Suppressor macrophage (primary cell): Measurements from ENCODE around the gene SOX3.

ENCODE experiments used
- DNase-seq, 4 experiments: peaks; one replicate each; pipeline ENCODE4 v3.0.0-alpha.2; 2020 to 2022
- total RNA-seq, 17 experiments: gene quantifications; one replicate each; lab custom pipeline; 2026; ENCODE audit warnings: mixed read lengths in 6 of 17, inconsistent platforms in 3 of 17; lab: John Stamatoyannopoulos, UW

The SOX3 gene
- 0 to 0.11 (median 0) reads per million in 17 experiments for total RNA-seq

DNA sequence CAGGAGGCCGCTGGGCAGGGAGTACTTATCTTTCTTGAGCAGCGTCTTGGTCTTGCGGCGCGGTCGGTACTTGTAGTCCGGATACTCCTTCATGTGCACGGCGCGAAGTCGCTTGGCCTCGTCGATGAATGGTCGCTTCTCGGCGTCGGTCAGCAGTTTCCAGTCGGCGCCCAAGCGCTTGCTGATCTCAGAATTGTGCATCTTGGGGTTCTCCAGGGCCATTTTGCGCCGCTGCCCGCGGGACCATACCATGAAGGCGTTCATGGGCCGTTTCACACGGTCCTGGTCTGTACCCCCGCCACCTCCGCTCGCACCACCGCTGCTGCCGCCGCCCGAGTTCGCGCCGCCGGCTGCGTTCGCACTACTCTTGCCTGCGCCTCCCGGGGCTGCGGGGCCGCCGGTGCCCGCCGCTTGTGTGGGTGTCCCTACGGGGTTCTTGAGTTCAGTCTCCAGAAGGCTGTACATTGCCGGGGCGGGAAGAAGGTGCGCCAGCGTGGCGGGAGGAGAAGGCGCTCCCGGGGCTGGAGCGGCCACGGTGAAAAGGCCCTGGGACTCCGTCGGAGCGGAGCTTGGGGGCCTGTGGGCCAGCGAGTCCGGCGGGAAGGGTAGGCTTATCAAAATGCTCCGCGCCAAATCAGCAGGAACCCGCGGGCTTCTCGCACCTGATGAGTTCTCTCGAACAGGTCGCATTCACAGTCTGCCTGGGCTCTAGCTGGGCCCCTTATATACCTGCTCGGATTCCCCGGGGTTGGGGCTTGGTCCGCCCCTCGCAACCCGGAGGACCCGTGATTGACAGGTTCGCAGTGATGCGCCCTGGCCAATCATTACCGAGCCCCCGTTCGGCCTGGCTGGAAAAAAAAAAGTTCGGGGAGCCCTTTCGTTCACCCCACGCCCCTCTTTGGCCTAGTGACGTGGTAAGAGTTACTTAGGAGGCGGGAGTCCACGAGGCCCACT is at the start of gene SOX3:
Gene SOX3 (minus strand): TSS at position 699 of the 954 bp plus-strand sequence. CDS start 9 bp downstream, at position 690.
- DNase-seq, result no peak

DNA sequence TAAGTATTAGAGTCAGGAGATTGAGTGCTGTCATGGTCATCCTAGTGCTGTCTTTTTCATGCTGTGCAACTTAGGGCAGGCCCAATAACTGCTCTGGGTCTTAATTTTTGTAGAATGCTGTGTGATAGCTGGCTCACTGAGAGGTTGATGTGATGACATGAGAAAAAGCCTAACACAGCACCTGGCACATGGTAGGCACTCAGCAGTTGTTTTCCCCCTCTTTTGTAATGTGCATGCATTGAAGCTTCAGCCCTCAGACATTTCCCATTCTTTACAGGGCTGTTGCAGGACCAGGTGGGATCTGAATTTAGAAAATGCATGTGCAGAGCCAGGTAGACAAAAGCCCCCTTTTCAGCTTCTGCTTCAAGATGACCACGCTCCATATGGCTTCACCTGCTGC is 44.1 kb upstream of the SOX3 start:
- no peak for DNase-seq

DNA sequence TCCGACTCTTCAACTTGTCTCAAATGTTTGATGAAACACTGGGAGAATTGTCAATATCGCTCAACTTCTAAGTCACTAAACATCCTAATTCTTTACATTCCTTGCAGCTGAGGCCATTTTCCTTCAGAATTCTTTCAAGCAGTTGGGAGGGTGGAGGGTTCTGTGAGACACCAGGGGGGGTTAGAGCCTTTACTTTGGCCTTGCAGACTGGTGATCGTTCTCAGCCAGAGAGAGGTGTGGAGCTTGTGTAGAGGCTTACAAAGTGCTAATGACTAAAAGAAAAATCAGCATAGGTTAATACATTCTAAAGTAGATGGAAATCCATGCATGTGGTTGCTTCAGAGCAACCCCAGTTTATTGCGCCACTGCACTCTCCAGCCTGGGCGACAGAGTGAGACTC is 21.3 kb upstream of the SOX3 start:
- DNase-seq, result no peak

DNA sequence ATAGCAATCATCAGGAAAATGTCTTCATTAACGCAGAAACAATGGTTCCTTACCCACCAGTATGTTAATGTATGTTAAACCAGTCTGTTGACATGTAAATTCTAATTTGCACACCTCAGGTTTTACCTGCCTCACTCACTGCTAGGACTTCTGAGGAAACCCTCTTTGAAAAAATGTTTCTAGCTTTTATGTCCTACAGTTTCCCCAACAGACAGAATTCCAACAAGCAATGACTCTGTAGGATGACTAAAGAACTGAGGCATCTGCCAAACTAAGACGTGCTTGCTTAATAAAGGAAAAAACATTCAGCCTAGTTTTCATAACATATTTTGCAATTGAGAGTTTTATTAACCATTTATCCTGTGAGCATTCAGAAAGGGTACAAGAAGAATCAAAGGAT is 20.6 kb upstream of the SOX3 start:
- DNase-seq, result no peak

DNA sequence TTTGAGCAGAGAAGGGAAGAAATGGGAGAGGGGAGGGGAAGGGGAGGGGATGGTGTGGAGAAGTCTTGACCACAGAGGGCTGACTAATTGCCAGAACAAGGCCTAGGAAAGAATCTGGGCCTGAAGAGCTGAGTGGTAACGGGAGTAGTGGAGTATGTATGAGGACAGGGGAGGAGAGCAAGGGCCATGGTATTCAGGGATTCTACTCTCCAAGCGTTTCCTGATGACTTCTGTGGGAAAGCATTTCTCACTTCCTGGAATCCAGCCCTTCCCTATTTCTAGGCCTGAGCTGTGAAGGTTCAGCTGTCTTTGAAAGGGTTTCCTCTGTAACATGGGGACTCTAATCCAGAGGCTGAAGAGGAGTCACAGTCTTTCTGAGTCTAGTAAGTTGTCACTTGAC is 19.7 kb upstream of the SOX3 start:
- DNase-seq, result no peak

DNA sequence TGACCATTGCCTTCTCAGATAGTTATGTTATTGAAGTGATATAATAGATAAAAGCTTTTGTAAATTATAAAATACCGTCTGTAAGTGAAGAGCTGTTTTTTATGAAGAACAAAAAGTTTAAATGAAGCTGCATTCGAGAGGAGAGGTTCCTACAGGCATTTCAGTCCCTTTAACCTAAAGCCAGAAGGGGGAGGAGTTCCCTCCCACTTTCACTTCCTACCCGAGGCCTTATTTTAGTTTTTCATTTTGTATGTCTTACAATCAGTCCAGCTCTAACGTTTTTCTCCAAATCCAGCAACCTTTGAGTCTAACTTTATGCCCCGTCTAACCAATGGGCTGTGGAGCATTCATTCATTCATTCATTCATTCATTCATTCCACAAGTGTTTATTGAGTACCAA is 16.5 kb upstream of the SOX3 start:
- no peak for DNase-seq

DNA sequence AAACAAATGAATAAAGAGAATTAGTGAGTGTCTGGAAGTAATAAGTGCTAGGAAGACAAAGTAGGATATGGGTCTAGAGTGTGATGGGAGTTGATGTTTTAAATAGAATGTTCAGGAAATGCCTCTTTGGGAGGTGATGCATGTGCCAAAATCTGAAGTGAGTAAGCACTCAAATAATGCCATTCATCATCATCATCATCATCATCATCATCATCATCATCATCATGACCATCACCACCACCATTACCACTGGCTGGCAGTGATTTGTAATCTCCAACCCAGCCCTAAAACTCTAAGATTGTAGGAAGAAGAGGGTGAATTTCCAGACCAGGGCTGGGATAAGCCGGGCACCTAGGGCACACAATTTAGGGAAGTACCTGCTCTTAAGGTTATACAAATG is 9.7 kb upstream of the SOX3 start:
- no peak for DNase-seq

DNA sequence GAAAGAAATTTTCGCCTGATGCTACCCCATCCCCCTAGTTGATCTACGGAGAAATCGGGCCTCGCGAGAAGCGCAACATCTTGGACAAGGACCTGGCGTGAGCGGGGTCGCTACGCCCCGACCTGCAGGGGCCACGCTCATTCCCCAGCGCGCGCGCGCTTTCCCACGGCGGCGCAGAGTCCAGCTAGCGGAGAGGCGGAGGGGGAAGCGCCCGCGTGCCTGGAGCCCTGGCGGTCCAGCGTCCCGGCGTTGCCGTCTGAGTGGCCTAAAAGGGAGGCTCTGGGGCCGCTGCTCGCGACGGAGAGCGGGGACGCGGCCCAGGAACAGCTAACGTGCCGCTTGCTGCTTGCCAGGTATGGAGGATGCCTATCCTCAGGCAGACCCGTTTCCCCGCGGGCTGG is 6.0 kb upstream of the SOX3 start:
- no peak for DNase-seq

DNA sequence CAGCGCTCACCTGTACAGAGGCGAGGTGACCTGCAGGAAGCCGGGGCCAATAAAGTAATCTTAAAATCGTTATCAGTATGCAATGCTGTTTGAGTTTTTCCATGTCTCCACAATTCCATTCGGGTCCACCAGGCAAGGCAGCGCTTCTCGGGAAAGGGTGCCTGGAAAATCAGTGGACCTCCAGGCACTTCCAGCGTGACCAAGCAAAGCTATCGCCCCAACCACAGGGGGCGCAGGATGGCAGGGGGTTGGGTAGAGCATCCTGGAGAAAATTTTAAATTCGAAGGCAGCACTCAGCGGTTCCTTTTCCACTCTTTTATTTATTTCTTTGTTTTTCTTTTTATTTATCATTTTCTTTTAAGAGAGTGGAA is 5.4 kb upstream of the SOX3 start:
- DNase-seq, result no peak

DNA sequence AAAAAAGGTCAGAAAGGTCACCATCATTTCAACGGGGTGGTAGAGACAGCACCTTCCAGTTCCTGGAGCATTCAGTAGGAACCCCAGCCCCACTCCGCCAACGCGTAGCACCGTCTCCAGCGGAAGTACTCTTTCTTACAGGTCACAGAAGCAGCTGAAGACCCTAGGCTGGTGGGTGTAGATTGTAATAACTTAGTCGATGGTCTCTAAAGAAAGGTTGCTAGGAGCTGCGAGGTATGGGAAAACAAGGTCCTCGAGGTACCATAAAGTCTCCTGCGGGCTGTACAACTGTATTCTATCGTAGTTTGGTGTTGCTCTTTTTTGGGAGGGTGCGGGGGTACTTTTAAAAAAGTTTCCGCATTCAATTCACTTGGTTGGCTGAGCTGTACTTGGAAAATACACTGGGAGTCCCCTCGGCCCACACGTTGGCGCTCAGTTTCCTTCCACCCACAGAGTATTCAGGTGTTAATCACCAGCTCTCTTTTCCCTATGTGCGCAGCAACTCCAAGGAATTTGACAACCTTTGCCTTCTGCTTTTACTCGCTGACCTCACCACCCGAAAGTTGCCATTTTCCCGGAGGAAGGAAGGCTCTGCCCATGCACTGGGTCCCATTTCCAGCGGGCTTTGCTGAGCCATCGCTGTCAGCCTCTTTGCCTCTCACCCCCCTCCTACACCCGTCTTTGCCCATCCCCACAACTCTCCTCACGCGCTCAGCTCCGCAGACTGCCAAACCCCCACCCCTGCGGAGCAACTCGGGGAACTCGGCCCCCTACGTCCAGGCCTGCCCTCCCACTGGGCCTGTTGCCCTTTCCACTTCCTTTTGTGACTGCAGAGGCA is 4.8 kb upstream of the SOX3 start:
- DNase-seq, result no peak

DNA sequence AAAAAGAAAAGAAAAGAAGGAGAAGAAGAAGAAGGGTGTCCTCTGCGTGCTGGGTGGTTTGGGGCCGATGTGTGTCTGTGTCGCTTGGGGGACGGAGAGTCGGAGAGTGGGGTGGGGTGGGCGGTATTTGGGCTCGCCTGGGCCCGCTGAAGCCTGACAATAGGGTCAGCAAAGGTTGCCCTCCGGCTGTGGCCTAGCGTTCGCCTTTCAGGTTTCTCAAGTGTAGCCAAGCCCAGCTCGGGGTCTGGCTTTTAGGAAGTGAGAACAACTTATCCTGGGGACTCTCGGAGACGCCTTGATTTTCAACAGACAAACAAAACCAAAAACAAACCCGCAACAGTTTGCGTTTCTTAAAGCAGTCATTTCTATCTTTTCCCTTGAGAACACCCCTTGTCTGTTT is 4.1 kb upstream of the SOX3 start:
- no peak for DNase-seq

DNA sequence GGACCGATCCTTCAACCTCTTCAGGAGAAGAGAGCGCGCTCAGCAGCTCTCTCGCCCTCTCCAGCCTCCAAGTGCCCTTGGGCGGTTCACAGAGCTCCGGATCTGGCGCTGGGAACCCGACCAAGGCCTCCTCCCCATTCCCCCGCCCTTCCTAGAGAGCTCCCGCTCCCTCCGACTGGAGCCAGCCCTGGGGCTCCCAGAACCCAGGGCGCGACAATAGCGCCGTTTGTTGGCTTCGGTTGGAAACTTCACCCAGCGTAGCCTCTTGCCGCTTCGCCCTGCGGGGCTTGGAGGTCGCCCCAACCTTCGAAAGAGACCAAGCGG is 3.1 kb upstream of the SOX3 start:
- DNase-seq, result no peak

DNA sequence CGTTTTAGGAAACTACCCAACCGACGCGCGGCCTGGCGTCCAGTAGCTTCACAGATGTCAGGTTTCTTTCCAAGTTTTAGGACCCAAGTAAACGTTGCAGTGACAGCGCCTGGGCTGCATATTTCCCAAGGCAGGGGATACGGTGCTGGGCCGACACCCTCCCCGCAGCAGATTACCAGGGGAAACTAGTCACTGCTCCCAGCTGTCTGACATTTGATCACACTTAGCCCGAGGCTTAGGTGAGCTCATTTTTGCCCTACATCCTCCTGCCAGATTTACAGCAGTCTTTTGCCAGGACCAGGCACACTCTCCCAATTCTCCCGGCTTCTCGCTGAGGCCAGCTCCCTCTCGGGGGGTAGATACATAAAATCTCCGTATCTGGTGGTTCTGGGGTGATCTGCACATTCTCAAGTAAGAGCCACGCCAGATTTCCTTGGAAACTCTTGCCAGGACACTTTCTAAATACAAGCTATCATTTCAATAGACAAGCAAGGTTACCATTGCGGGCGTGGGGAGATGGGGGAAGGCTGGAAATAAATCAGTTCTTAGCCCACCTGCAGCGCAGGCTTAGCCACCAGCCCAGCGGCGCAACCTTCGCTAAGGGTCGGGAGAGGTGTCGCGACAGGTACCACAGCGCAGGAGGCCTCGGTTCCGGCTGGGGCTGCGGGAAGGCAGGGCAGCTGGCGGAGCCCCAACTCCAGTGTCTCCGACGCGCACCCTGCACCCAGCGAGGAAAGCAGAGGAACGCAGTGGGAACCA is 2.5 kb upstream of the SOX3 start:
- DNase-seq, result no peak

DNA sequence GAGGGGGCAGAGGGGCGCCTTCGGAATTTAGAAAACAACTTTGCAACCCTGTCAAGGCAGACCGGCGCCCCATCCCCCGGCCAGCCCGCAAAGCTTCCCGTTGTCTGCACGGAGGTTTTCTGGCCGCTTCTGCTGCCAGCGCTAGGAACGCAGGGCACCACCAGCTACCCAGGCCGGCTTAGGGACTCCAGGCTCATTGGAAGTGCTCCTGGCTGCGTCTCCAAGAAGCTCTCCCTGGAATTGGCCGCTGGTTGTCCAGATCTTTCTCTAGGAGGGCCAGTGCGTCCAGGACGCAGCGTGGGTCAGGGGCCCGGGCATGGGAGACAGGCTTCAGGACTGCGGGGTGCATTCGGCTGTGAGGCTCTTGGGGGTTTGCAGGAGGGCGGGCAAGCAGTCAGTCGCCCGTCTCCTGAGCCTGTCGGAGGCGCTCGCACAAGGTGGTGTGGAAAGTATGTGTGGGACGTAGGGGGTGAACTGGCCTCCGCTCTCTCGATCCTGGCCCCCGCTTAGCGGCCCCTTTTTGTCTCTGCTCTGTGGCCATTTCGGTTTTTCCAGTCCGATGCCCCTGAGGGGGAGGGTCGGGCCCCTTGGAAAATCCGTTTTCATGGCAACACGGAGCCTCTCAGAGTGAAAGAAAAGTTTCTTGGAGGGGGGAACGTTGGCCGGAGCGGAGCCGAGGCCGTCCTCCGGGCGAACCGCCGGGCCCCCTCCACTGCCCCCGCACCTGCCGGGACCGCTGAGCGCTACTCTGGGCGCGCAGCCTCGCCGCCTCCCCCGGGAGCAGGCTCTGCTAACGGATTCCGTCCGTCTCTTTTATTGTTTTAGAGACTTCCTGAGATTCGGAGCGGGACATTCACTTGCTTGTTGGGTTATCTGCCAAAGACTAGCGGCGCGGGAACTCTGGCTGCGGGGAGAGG is 810 bp upstream of the SOX3 start:
- no peak for DNase-seq

DNA sequence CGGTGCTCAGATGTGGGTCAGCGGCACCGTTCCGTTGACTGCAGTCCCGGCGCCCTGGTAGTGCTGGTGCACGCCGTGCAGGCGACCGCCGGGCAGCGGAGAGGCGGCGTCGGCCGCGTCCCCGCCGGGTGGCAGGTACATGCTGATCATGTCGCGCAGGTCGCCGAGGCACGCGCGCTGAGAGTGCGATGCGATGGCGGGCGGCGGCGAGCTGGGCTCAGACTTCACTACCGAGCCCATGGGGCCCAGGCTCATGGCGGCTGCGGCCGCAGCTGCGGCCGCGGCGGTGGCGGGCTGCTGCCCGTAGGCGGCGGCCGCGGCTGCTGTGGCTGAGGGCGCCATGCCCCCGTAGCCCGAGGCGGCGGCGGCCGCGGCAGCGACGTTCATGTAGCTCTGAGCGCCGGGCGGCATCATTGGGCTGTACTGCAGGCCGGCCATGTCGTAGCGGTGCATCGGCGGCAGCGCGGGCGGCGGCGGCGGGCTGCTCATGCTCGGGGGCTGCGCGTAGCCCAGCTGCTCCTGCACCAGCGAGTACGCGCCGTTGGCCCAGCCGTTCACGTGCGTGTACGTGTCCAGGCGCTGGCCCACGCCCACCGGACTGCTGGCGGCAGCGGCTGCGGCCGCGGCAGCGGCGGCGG is 1.0 kb downstream of the SOX3 start:
- DNase-seq, result peak in 2 of 4 experiments; percentile 14 to 19

DNA sequence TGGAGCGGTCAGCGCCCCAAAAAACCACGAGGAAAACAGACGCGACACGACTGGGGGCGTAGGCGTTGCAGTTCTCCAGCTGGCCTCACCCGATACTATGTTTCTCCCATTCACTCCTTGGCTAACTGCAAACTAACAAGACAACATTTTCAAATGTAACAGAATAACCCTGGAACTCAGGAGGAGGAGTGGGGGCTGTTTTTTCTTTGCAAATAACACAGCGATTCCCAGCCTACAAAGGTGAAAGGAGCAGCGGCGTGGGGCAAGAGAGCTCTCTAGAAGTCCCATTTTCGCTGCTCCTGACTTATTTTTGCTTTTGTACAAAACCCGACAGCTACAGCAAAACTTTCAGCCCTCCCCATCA is 1.6 kb downstream of the SOX3 start:
- DNase-seq, result peak in 1 of 4 experiments; percentile 1

DNA sequence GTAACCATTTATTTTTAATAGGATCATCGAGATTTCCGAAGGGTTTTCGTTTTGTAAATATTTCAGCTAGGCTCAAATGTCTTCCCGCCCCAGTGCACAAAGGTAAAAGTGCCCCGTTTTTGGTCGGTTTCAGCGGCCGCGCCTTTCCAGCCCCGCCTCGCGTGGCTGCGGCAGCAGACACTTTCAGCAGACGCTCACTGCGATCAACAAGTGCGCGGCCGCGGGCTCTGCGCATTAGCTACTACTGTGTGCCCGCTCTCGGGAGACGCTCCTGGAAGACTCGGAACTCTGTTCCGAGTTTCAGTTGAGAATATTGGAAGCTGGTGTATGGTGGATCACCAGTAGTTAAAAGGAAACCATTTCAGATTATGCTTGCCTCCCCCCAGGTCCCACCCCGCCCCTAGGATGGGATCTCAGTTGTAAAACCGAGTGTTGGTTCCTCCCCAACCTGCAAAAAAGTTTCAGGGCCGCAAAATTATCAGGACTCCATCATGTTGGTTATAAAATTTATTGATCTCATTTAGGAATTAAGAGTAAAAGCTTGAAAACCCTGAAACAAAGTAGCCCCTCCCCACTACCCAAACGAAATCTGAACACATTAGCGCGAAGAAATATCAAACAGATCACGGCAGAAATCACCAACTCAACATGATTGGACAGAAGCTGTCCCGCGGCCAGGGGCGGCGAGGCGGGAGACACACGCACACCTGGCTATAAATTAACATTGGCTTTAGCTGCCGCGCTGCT is 2.2 kb downstream of the SOX3 start:
- DNase-seq, result no peak

DNA sequence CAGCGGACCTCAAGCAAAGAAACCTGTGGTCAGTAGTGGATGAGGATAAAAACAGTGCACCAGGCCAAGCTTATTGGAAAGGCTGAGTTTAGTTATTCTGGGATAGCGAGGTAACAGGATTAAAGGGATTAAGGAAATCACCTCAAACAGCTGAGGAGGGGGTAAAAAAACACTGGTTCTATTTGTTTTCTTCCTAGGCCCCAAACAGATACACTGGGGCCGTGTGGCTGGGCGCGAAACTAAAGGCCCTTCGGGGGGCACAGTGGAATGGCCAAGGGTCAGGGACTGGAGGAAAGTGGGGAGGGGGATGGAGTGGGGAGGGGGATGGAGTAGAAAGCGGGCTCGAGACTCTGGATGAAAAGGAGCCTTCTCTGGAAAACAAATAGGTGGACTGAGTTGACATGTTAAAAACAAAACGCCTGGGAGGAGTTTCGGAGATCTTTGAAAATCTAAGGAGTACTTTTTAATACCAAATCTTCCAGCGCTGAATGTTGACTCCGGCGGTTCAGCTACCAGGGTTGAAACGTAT is 2.9 kb downstream of the SOX3 start:
- DNase-seq, result no peak

DNA sequence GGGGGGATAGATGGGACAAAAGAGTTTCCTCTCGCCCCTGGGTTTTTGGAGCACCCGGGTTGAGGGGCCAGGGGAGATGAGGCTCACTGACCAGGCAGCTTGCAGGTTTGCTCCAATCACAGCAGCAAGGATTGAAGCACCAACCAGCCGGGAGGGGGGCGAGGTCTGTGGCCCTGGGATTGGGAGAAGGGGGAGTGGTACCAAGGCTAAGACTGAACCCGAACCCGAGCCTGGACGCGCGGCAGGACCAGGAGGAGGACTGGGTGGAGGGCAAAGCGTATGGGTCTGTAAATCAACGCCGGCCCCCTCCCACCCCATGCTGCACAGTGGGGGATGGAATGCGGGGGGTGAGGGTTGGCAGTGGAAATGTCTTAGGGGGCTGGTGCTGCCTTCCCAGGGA is 3.5 kb downstream of the SOX3 start:
- DNase-seq, result no peak

DNA sequence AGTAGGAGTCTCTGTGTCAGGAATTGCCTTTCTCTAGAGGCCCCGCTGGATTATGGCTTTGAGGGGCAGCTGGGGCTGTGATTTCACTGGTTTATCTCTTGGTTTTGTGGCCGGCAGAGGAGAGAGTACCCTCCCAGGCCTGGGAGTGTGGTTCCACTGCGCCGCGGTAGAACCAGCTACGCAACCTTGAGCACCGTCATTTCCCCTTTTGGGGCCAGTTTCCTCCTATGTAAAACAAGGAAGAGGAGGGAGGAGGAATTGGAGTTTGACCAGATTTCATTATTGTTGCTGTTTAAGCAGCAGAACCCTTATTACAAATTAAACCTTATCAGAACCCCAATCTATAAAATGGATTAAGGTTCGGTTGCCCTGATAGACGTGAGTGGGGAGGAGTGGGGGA is 4.4 kb downstream of the SOX3 start:
- DNase-seq, result peak in 2 of 4 experiments; percentile 3 to 4
